A549 (cell line): ENCODE measurements around the gene PCDHA12.
"Not testable (repeated sequence)": the region's sequence is repeated elsewhere in the genome, so short reads cannot be mapped to it uniquely, and the experiment has no call there.

Experiments
- CEBPB ChIP-seq, 2 experiments: fragments of >200 bp in 1 of 2; sonication (Bioruptor Twin) in 1 of 2; formaldehyde crosslinking in 1 of 2; IDR thresholded peaks; 2 replicates each; pipeline ENCODE4 v1.6.1; 2012 to 2016
- CHD2 ChIP-seq: fragments of 150-350 bp; IDR thresholded peaks from 2 replicates; pipeline ENCODE4 v1.6.1; 2014; ENCODE audit warnings: low read length; ENCODE audit not compliant: partially characterized antibody
- E2F6 ChIP-seq: IDR thresholded peaks from 2 replicates; pipeline ENCODE4 v1.6.1; 2012; ENCODE audit warnings: low read depth, borderline replicate concordance
- GATA3 ChIP-seq: IDR thresholded peaks from 2 replicates; pipeline ENCODE4 v1.6.1; 2012; ENCODE audit warnings: borderline replicate concordance
- HDAC2 ChIP-seq: fragments of 200-600 bp; sonication (generic); IDR thresholded peaks from 2 replicates; pipeline ENCODE4 v1.6.1; 2016
- JUN ChIP-seq, 2 experiments: fragments of >200 bp; sonication (Bioruptor Twin); formaldehyde crosslinking; IDR thresholded peaks; 2 replicates in 1 of 2; 3 replicates in 1 of 2; pipeline ENCODE4 v1.6.1; 2016 to 2017
- JUNB ChIP-seq: fragments of >200 bp; sonication (Bioruptor Twin); formaldehyde crosslinking; IDR thresholded peaks from 2 replicates; pipeline ENCODE4 v1.6.1; 2016
- KDM1A ChIP-seq: fragments of 200-600 bp; sonication (generic); IDR thresholded peaks from 2 replicates; pipeline ENCODE4 v1.6.1; 2016; ENCODE audit warnings: low read depth, mild to moderate bottlenecking
- NR3C1 ChIP-seq: fragments of >200 bp; sonication (Bioruptor Twin); formaldehyde crosslinking; IDR thresholded peaks from 3 replicates; pipeline ENCODE4 v1.6.1; 2017
- POLR2A ChIP-seq: IDR thresholded peaks from 2 replicates; pipeline ENCODE4 v1.6.1; 2012; ENCODE audit warnings: mild to moderate bottlenecking, low read length
- RFX5 ChIP-seq: fragments of 450-650 bp; IDR thresholded peaks from 2 replicates; pipeline ENCODE4 v1.7.1; 2014; ENCODE audit warnings: antibody characterized with exemption, mild to moderate bottlenecking, moderate library complexity
- TP53 ChIP-seq: fragments of 250-450 bp; sonication (Bioruptor Pico); IDR thresholded peaks from 2 replicates; pipeline ENCODE4 v1.5.0; 2021; ENCODE audit warnings: mild to moderate bottlenecking, moderate library complexity
- ZC3H11A ChIP-seq: fragments of 450-650 bp; IDR thresholded peaks from 2 replicates; pipeline ENCODE4 v1.6.1; 2014; ENCODE audit warnings: antibody characterized with exemption, mild to moderate bottlenecking
- TF ChIP-seq, protein P1 (sequence below): fragments of >200 bp; sonication (Bioruptor Twin); formaldehyde crosslinking; IDR thresholded peaks from 3 replicates; pipeline ENCODE4 v1.5.1; 2016

DNA sequence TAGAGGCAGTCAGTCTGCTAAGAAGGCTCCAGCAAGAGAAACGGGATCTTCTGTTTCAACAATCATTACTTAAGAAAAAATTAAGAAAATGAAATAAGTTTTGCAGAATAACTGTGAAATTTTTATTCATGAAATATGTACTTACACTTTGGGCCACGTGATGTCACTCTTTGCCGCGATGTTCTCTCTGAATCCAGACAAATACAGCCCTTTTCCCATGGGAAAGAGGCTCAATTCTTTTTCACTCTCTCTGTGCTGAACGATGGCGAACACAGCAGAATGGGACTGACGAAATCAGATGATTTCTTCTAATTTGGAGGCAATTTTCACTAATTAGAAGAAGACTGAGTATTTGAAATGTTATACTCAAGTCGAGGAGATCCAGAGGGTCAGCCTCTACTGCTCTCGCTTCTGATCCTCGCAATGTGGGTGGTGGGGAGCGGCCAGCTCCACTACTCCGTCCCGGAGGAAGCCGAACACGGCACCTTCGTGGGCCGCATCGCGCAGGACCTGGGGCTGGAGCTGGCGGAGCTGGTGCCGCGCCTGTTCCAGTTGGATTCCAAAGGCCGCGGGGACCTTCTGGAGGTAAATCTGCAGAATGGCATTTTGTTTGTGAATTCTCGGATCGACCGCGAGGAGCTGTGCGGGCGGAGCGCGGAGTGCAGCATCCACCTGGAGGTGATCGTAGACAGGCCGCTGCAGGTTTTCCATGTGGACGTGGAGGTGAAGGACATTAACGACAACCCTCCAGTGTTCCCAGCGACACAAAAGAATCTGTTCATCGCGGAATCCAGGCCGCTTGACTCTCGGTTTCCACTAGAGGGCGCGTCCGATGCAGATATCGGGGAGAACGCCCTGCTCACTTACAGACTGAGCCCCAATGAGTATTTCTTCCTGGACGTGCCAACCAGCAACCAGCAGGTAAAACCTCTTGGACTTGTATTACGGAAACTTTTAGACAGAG lies 26.7 kb upstream of the PCDHA12 start, which contains the start of gene PCDHA9:
- not testable (repeated sequence) for TF ChIP-seq RFX5; E2F6; KDM1A; POLR2A; NR3C1; ZC3H11A; CEBPB (IDR thresholded peaks at IDR 0.05); GATA3; JUN (IDR thresholded peaks at IDR 0.05); JUNB; TP53 (CRISPR knock-in tag); HDAC2; CHD2
- TF ChIP-seq, protein P1, sequence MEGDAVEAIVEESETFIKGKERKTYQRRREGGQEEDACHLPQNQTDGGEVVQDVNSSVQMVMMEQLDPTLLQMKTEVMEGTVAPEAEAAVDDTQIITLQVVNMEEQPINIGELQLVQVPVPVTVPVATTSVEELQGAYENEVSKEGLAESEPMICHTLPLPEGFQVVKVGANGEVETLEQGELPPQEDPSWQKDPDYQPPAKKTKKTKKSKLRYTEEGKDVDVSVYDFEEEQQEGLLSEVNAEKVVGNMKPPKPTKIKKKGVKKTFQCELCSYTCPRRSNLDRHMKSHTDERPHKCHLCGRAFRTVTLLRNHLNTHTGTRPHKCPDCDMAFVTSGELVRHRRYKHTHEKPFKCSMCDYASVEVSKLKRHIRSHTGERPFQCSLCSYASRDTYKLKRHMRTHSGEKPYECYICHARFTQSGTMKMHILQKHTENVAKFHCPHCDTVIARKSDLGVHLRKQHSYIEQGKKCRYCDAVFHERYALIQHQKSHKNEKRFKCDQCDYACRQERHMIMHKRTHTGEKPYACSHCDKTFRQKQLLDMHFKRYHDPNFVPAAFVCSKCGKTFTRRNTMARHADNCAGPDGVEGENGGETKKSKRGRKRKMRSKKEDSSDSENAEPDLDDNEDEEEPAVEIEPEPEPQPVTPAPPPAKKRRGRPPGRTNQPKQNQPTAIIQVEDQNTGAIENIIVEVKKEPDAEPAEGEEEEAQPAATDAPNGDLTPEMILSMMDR, result not testable (repeated sequence)
